Gastroesophageal sphincter (tissue), 4 donors: ENCODE measurements around the gene SLC8A1. TPM values are rescaled to one million over a fixed set of nuclear protein-coding genes. Genes with fewer than 3 reads are reported as not detected.

Experiments
- ATAC-seq: fragments of 150-250 bp; one replicate; pipeline ENCODE4 v1.9.1; 2016; ENCODE audit warnings: mild to moderate bottlenecking, moderate library complexity
- H3K27ac ChIP-seq, 4 donors: fragments of 200-600 bp; sonication (generic) in 3 of 4; 1 replicate in 3 of 4; 2 replicates in 1 of 4; pipeline ENCODE4 v1.5.1; 2016 to 2019
- H3K27me3 ChIP-seq: fragments of 200-600 bp; sonication (generic); one replicate; pipeline ENCODE4 v1.5.1; 2019
- H3K36me3 ChIP-seq, 2 donors: fragments of 200-600 bp; sonication (generic); one replicate each; pipeline ENCODE4 v1.5.1; 2019; ENCODE audit warnings: control low read depth in 1 of 2
- H3K4me1 ChIP-seq, 3 donors: fragments of 200-600 bp; sonication (generic); 1 replicate in 2 of 3; 2 replicates in 1 of 3; pipeline ENCODE4 v1.5.1; 2016 to 2019; ENCODE audit warnings: control low read depth in 2 of 3
- H3K4me3 ChIP-seq, 2 donors: fragments of 200-600 bp; sonication (generic); one replicate each; pipeline ENCODE4 v1.5.1; 2019; ENCODE audit warnings: mild to moderate bottlenecking in 1 of 2, moderate library complexity in 1 of 2
- H3K9me3 ChIP-seq, 3 donors: fragments of 200-600 bp; sonication (generic); one replicate each; pipeline ENCODE4 v1.5.1; 2017 to 2019; ENCODE audit warnings: control low read depth in 2 of 3
- EP300 ChIP-seq: sonication (generic); formaldehyde crosslinking; IDR thresholded peaks from one replicate; pipeline ENCODE4 v1.6.1; 2017; ENCODE audit warnings: antibody characterized with exemption, mild to moderate bottlenecking
- POLR2A ChIP-seq, 2 donors: fragments of 450-650 bp; IDR thresholded peaks; one replicate each; pipeline ENCODE4 v1.6.1; 2017; ENCODE audit warnings: antibody characterized with exemption in 2 of 2, mild to moderate bottlenecking in 2 of 2, moderate library complexity in 1 of 2
- POLR2AphosphoS5 ChIP-seq: sonication (generic); formaldehyde crosslinking; IDR thresholded peaks from one replicate; pipeline ENCODE4 v1.6.1; 2017; ENCODE audit warnings: antibody characterized with exemption
- WGBS, 2 donors: methylation state at CpG; one replicate each; pipeline ENCODE4 v1.1.5; 2018; ENCODE audit warnings: low coverage in 1 of 2; 5-methylcytosine and 5-hydroxymethylcytosine counted together
- total RNA-seq, 4 donors: library from RNA; depleted of rRNA; stranded (reverse); fragments of >200 nt; gene quantifications; one replicate each; pipeline ENCODE4 v1.1.0, GENCODE V29; 2016
- TF ChIP-seq, protein P1 (sequence below), 4 experiments: fragments of 200-600 bp in 2 of 4; fragments of 450-650 bp in 2 of 4; sonication (generic) in 1 of 4; IDR thresholded peaks; one replicate each; pipeline ENCODE4 v1.5.1; 2017 to 2019; ENCODE audit warnings: antibody characterized with exemption in 4 of 4, mild to moderate bottlenecking in 2 of 4, moderate library complexity in 2 of 4

SLC8A1 gene
- total RNA-seq, 4 donors from 2014 or later = 76.3 to 168 (median 146) TPM

DNA sequence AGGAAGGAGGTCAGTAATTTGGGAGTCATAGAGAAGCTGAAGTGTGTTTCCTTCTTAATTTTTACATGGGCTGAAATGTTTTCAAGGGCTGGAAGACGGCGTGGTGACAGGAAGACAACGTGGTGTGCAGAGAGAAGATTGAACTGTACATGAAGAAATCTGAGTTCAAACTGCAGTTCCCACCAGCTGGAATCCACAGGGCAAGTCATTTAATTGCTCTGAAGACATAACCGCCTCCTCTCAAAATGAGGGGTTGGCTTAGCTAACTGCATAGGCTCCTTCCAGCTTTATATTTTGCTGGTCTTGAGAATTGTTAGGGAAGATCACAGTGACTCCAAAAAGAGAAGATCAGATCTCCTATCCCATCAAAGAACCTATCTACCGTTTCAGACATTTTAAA lies 103.9 kb downstream of the SLC8A1 start:
- Histone ChIP-seq H3K36me3 (no peaks in the 10 kb centered on the region), H3K9me3 (no peaks in the 10 kb centered on the region), H3K27me3 (no peaks in the 10 kb centered on the region), H3K4me1 (peaks cover 23 to 67% (median 25%) of the 10 kb centered on the region in 3 donors), H3K27ac (no peak overlapping the region), H3K4me3 (no peak overlapping the region)
- TF ChIP-seq POLR2AphosphoS5 = no peak
- no peak for TF ChIP-seq EP300
- TF ChIP-seq, protein P1, sequence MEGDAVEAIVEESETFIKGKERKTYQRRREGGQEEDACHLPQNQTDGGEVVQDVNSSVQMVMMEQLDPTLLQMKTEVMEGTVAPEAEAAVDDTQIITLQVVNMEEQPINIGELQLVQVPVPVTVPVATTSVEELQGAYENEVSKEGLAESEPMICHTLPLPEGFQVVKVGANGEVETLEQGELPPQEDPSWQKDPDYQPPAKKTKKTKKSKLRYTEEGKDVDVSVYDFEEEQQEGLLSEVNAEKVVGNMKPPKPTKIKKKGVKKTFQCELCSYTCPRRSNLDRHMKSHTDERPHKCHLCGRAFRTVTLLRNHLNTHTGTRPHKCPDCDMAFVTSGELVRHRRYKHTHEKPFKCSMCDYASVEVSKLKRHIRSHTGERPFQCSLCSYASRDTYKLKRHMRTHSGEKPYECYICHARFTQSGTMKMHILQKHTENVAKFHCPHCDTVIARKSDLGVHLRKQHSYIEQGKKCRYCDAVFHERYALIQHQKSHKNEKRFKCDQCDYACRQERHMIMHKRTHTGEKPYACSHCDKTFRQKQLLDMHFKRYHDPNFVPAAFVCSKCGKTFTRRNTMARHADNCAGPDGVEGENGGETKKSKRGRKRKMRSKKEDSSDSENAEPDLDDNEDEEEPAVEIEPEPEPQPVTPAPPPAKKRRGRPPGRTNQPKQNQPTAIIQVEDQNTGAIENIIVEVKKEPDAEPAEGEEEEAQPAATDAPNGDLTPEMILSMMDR (IDR thresholded peaks at IDR 0.05) = no peak
- TF ChIP-seq POLR2A (IDR thresholded peaks at IDR 0.05) = no peak
- ATAC-seq = no peak
- WGBS, 2 donors = 65 to 66% methylated on average over 4 to 5 of the region's 5 CpGs

DNA sequence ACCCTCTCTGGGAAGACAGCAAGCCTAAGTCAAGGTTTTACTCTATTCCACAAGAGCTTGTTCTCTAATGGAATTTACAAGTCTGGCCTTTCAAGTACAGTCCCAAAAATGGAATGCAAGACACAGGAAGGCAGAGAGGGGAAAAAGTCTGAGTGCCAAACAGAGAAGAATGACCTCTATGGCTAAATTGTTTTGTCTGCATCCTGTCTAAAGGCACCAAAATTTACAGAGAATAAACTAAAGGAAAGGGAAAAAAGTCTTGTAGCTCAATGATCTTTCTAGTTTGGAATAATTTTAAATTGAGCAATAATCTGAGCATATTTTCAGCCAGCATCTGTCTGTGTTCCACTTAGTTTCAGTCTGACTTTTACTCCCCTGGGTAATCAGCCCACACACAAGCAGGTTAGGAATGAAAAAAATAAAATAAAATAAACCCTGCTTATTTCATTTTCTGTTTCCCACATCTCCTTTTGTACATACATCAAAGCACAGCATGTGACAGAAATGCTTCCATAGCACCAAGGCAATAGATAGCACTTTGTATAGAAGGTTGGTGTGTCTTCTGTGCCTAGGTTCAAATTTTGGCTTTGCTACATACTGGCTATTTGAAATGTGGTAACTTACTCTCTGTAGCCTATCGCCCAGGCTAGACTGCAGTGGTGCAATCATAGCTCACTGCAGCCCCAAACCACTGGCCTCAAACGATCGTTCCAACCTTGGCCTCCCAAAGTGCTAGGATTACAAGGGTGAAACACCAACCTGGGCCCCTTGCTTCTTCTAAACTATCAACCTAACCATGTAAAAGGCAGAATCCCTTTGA lies 105.1 kb downstream of the SLC8A1 start:
- TF ChIP-seq POLR2AphosphoS5 (peak; percentile 14), POLR2A (IDR thresholded peaks at IDR 0.05) (no peak)
- no peaks in the 10 kb centered on the region for H3K27me3 ChIP-seq
- H3K36me3 ChIP-seq = no peaks in the 10 kb centered on the region
- H3K27ac ChIP-seq = peak overlapping the region; percentile 72 to 85 (median 78)
- no peak overlapping the region for H3K4me3 ChIP-seq
- ATAC-seq = peak; percentile 76
- 62% methylated on average over 3 of the region's 3 CpGs; no CpG with 5 or more reads in 1 of the 2 donors for WGBS, 2 donors
- no peaks in the 10 kb centered on the region for H3K9me3 ChIP-seq
- peaks cover 12 to 55% (median 13%) of the 10 kb centered on the region in 3 donors for H3K4me1 ChIP-seq

DNA sequence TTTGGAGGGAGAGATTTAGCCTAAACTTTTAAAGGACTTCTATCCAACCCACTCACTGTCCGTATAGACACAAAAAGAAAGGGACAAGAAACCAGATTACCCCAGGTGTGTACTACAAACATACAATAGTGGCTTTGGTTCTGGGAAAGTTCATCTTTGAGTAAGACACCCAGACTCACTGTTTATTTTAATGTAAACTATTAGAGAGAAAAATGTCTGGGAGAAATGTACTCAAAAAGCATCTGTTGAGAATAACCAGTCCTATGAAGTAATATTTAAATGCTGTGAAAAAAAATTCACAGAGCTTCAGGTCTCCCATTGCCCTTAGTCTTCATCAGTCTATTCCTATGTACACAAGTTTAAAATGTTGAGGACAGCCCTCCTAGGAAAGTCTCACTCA lies 107.5 kb downstream of the SLC8A1 start:
- ATAC-seq = no peak
- H3K27me3 ChIP-seq = no peaks in the 10 kb centered on the region
- TF ChIP-seq EP300 (no peak), POLR2AphosphoS5 (no peak), POLR2A (IDR thresholded peaks at IDR 0.05) (no peak)
- TF ChIP-seq, protein P1 (IDR thresholded peaks at IDR 0.05) = no peak
- no peak overlapping the region for H3K4me3 ChIP-seq
- peak overlapping the region in 3 of 4 donors; percentile 42 to 49 (median 45) for H3K27ac ChIP-seq
- no peaks in the 10 kb centered on the region for H3K9me3 ChIP-seq
- peaks cover 9 to 62% (median 13%) of the 10 kb centered on the region in 3 donors for H3K4me1 ChIP-seq
- no peaks in the 10 kb centered on the region for H3K36me3 ChIP-seq
- WGBS, 2 donors = 20 to 56% methylated on average over 1 of the region's 1 CpG

DNA sequence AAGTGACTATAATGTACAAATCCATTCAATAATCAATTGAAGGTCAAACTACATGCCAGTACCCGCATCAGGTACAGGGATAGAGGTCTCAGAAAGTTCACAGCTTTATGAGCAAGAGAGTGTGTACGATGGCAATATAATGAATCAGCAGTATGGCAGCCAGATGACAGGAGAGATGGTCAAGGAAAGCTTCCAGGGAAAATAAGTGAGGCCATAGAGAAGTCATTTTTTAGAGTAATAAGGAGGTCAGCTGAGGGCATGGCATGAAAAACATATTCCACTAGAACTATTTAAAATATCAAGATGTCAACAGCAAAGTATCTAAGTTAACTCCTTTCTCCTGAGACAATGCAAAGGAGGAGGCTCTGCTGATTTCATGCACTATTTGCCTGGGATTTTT lies 108.0 kb downstream of the SLC8A1 start:
- peak overlapping the region in 3 of 4 donors; percentile 42 to 49 (median 45) for H3K27ac ChIP-seq
- TF ChIP-seq, protein P1 (IDR thresholded peaks at IDR 0.05) = no peak
- TF ChIP-seq POLR2AphosphoS5 (peak; percentile 11), POLR2A (IDR thresholded peaks at IDR 0.05) (no peak), EP300 (no peak)
- H3K4me1 ChIP-seq = peaks cover 9 to 59% (median 11%) of the 10 kb centered on the region in 3 donors
- no peaks in the 10 kb centered on the region for H3K27me3 ChIP-seq
- H3K9me3 ChIP-seq = no peaks in the 10 kb centered on the region
- no peak for ATAC-seq
- 21 to 62% methylated on average over 2 of the region's 2 CpGs for WGBS, 2 donors
- H3K36me3 ChIP-seq = no peaks in the 10 kb centered on the region
- no peak overlapping the region for H3K4me3 ChIP-seq

DNA sequence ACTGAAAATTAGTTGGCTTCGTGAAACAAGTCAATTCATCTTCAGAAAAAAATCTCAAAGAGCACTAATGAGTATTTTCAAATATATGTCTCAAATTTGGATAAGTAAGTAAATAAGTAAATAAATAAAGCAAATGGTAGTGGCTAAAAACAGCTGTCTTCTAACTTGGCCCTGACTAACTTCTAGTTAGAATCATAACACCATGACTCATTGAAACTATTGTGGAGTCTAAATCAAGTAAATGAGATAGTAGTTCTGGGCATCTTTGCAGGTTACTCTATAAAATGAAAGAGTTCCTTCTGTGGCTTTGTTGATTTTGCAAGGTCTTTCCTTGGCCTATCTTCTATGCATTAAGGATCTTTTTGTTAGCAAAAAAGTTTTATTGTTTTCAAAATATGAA lies 110.7 kb downstream of the SLC8A1 start:
- WGBS, 2 donors = 81 to 100% methylated on average over 1 of the region's 1 CpG
- H3K27ac ChIP-seq = no peak overlapping the region

More for the DNA sequence above, 110.7 kb downstream of the SLC8A1 start:
- Histone ChIP-seq H3K27me3 (no peaks in the 10 kb centered on the region), H3K36me3 (no peaks in the 10 kb centered on the region), H3K4me1 (peaks cover 7 to 41% (median 10%) of the 10 kb centered on the region in 3 donors), H3K4me3 (no peak overlapping the region), H3K9me3 (no peaks in the 10 kb centered on the region)
- TF ChIP-seq POLR2AphosphoS5 (no peak), POLR2A (IDR thresholded peaks at IDR 0.05) (no peak), EP300 (no peak)
- TF ChIP-seq, protein P1 (IDR thresholded peaks at IDR 0.05) = no peak
- no peak for ATAC-seq
